Neural crest cell (in vitro differentiated cells): Measurements from ENCODE around the gene HSPB9. TPM values are rescaled to one million over a fixed set of nuclear protein-coding genes. Genes with fewer than 3 reads are reported as not detected.

Experiments used
- DNase-seq: peaks from one replicate; pipeline ENCODE4 v3.0.0; 2021; ENCODE audit warnings: low read depth, mixed read lengths, low spot score
- H3K27ac Mint-ChIP-seq: one replicate; pipeline ENCODE4 v1.8.0; 2021; ENCODE audit warnings: mild to moderate bottlenecking, mixed read lengths; ENCODE audit not compliant: unreplicated experiment
- H3K27me3 Mint-ChIP-seq: 2 replicates; pipeline ENCODE4 v1.8.0; 2021; ENCODE audit warnings: low read depth, mild to moderate bottlenecking, mixed read lengths
- H3K36me3 Mint-ChIP-seq: 2 replicates; pipeline ENCODE4 v1.8.0; 2021; ENCODE audit warnings: low read depth, mild to moderate bottlenecking, mixed read lengths
- H3K4me1 Mint-ChIP-seq: 2 replicates; pipeline ENCODE4 v1.8.0; 2021; ENCODE audit warnings: mixed read lengths
- H3K4me3 Mint-ChIP-seq: one replicate; pipeline ENCODE4 v1.8.0; 2021; ENCODE audit warnings: mild to moderate bottlenecking, mixed read lengths
- H3K9me3 Mint-ChIP-seq: 2 replicates; pipeline ENCODE4 v1.8.0; 2021; ENCODE audit warnings: mixed read lengths
- CTCF ChIP-seq: fragments of 200-600 bp; sonication (generic); conservative IDR thresholded peaks from 2 replicates; pipeline ENCODE4 v1.5.0; 2021; ENCODE audit warnings: antibody characterized with exemption, mild to moderate bottlenecking
- total RNA-seq: library from RNA; stranded (reverse); gene quantifications from 2 replicates; pipeline ENCODE4 v1.2.1, GENCODE V29; 2021

HSPB9 gene
- total RNA-seq, 1 donor from 2014 or later, result 0.40 TPM

GRCh38 chr17:42111265-42111636, 11.4 kb upstream of the HSPB9 start:
- peaks cover 7% of the 10 kb centered on the region for H3K4me1 Mint-ChIP-seq
- no peaks in the 10 kb centered on the region for H3K9me3 Mint-ChIP-seq
- H3K27ac Mint-ChIP-seq, result no peak overlapping the region
- no peak overlapping the region for H3K4me3 Mint-ChIP-seq
- H3K27me3 Mint-ChIP-seq, result peaks cover 6% of the 10 kb centered on the region
- no peaks in the 10 kb centered on the region for H3K36me3 Mint-ChIP-seq
- TF ChIP-seq CTCF, result no peak
- no peak for DNase-seq

GRCh38 chr17:42111871-42112551, 10.6 kb upstream of the HSPB9 start:
- Mint-ChIP-seq H3K4me1 (peaks cover 7% of the 10 kb centered on the region), H3K27ac (no peak overlapping the region), H3K9me3 (no peaks in the 10 kb centered on the region), H3K4me3 (no peak overlapping the region), H3K36me3 (no peaks in the 10 kb centered on the region), H3K27me3 (peaks cover 3% of the 10 kb centered on the region)
- TF ChIP-seq CTCF, result no peak
- no peak for DNase-seq

- H3K27me3 Mint-ChIP-seq, result no peaks in the 10 kb centered on the region
- no peaks in the 10 kb centered on the region for H3K9me3 Mint-ChIP-seq
- DNase-seq, result no peak
- no peak within 1 kb of the TSS for H3K4me3 Mint-ChIP-seq
- H3K36me3 Mint-ChIP-seq, result no peaks in the 10 kb centered on the region
- no peak for TF ChIP-seq CTCF
- no peak within 1 kb of the TSS for H3K27ac Mint-ChIP-seq
- peaks cover 4% of the 10 kb centered on the region for H3K4me1 Mint-ChIP-seq
Measured at GRCh38 chr17:42112552-42113176, 9.9 kb upstream of the HSPB9 start, which contains the start of gene DHX58. Gene DHX58 (minus strand): TSS chr17:42112714. CDS start chr17:42111892, 822 bp downstream.

- DNase-seq, result no peak
- TF ChIP-seq CTCF, result no peak
- H3K4me1 Mint-ChIP-seq, result peaks cover 1% of the 10 kb centered on the region
- no peaks in the 10 kb centered on the region for H3K27me3 Mint-ChIP-seq
- no peak overlapping the region for H3K27ac Mint-ChIP-seq
- H3K9me3 Mint-ChIP-seq, result no peaks in the 10 kb centered on the region
- no peaks in the 10 kb centered on the region for H3K36me3 Mint-ChIP-seq
- no peak overlapping the region for H3K4me3 Mint-ChIP-seq
Measured at GRCh38 chr17:42113293-42114069, 9.1 kb upstream of the HSPB9 start.

GRCh38 chr17:42114118-42114517, 8.5 kb upstream of the HSPB9 start:
- H3K36me3 Mint-ChIP-seq, result no peaks in the 10 kb centered on the region
- no peaks in the 10 kb centered on the region for H3K27me3 Mint-ChIP-seq
- no peak for DNase-seq
- H3K4me1 Mint-ChIP-seq, result peaks cover 5% of the 10 kb centered on the region
- TF ChIP-seq CTCF, result no peak
- no peak overlapping the region for H3K4me3 Mint-ChIP-seq
- no peak overlapping the region for H3K27ac Mint-ChIP-seq
- no peaks in the 10 kb centered on the region for H3K9me3 Mint-ChIP-seq
